Progenitor cell of endocrine pancreas (in vitro differentiated cells): ENCODE measurements around the gene PGAP3. TPM values are rescaled to one million over a fixed set of nuclear protein-coding genes. Genes with fewer than 3 reads are reported as not detected.
A peak's percentile ranks its signal among the peaks of the same experiment; 100 is the strongest.

Experiments
- DNase-seq: peaks from one replicate; pipeline ENCODE4 v3.0.0; 2021; ENCODE audit warnings: low spot score; ENCODE audit not compliant: unreplicated experiment
- H3K27ac Mint-ChIP-seq: 2 replicates; pipeline ENCODE4 v1.8.0; 2021; ENCODE audit warnings: mild to moderate bottlenecking, moderate library complexity, mixed read lengths
- H3K27me3 Mint-ChIP-seq: 2 replicates; pipeline ENCODE4 v1.8.0; 2021; ENCODE audit warnings: mixed read lengths
- H3K36me3 Mint-ChIP-seq: 2 replicates; pipeline ENCODE4 v1.8.0; 2022; ENCODE audit warnings: mixed read lengths; ENCODE audit not compliant: insufficient read depth
- H3K4me1 Mint-ChIP-seq: 2 replicates; pipeline ENCODE4 v1.8.0; 2021; ENCODE audit warnings: low read depth, mixed read lengths
- H3K4me3 Mint-ChIP-seq: 2 replicates; pipeline ENCODE4 v1.8.0; 2021; ENCODE audit warnings: low read depth, mild to moderate bottlenecking, moderate library complexity, mixed read lengths
- H3K9me3 Mint-ChIP-seq: 2 replicates; pipeline ENCODE4 v1.8.0; 2021; ENCODE audit warnings: low read depth, mixed read lengths
- total RNA-seq: library from RNA; stranded (reverse); gene quantifications from 2 replicates; pipeline ENCODE4 v1.2.1, GENCODE V29; 2021
- TF ChIP-seq, protein P1 (sequence below): fragments of 200-600 bp; sonication (generic); IDR thresholded peaks from one replicate; pipeline ENCODE4 v1.5.0; 2021; ENCODE audit warnings: antibody characterized with exemption, mild to moderate bottlenecking; ENCODE audit not compliant: unreplicated experiment

The PGAP3 gene
- total RNA-seq, 1 donor from 2014 or later, result 40.1 TPM

DNA sequence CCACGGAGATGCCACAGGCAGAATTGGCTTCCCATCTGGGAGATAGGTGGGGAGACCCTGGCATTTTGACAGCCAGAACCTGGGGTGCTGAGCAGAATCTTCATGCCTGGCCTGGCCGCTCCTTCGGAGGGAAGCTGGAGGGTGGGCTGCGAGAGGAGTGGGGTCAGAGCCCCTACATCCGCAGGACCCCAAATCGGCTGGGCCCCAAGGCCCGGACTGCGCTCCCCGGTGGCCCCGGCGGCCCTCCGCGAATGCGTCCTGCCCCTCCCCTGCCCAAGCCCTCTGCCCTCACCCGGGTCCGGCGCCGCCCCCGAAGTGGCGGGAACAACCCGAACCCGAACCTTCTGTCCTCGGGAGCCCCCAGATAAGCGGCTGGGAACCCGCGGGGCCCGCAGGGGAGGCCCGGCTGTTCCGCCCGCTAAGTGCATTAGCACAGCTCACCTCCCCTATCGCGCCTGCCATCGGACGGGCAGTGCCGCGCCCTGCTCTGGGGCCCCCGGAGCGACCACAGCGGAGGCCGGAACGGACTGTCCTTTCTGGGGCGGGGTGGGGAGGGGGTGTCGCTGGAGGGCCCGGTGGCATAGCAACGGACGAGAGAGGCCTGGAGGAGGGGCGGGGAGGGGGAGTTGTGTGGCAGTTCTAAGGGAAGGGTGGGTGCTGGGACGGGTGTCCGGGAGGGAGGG, 20.5 kb downstream of the PGAP3 start:
- no peaks in the 10 kb centered on the region for H3K9me3 Mint-ChIP-seq
- no peaks in the 10 kb centered on the region for H3K36me3 Mint-ChIP-seq
- H3K4me1 Mint-ChIP-seq, result peaks cover 9% of the 10 kb centered on the region
- H3K27me3 Mint-ChIP-seq, result peaks cover 52% of the 10 kb centered on the region
- peak overlapping the region; percentile 26 for H3K4me3 Mint-ChIP-seq
- TF ChIP-seq, protein P1, sequence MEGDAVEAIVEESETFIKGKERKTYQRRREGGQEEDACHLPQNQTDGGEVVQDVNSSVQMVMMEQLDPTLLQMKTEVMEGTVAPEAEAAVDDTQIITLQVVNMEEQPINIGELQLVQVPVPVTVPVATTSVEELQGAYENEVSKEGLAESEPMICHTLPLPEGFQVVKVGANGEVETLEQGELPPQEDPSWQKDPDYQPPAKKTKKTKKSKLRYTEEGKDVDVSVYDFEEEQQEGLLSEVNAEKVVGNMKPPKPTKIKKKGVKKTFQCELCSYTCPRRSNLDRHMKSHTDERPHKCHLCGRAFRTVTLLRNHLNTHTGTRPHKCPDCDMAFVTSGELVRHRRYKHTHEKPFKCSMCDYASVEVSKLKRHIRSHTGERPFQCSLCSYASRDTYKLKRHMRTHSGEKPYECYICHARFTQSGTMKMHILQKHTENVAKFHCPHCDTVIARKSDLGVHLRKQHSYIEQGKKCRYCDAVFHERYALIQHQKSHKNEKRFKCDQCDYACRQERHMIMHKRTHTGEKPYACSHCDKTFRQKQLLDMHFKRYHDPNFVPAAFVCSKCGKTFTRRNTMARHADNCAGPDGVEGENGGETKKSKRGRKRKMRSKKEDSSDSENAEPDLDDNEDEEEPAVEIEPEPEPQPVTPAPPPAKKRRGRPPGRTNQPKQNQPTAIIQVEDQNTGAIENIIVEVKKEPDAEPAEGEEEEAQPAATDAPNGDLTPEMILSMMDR, result no peak
- H3K27ac Mint-ChIP-seq, result no peak overlapping the region
- no peak for DNase-seq

DNA sequence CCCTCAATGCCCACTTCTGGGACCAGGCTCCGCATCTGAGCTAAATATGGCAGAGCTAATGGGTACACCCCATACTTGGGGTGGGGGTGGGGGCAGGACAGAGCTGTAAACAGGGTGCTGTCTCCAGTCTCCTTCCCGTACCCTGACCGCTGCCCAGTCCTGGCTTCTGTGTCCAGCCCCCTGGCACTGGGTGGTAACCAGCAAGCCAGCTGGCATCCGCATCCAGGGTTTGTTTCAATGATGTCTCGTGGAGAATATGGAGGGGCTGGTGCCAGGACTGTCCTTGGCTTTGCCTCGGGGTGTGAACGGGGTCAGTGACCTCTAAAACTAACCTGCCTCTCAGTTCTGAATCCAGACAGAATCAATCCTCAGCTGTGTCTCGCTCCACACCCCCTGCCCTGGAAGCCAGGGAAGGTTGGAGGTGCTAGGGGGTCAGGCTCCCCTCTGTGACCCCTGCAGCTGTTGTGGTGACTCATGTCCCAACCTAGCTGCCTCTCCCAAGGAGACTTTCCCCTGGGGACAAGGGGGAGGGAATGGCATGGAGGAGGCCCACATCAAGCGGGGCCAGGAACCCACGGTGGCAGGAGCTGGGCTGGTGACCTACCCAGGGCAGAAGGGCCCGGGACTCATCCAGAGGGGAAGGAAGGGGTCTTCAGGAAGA, 21.1 kb downstream of the PGAP3 start:
- H3K9me3 Mint-ChIP-seq, result no peaks in the 10 kb centered on the region
- peak overlapping the region; percentile 11 for H3K4me3 Mint-ChIP-seq
- H3K27me3 Mint-ChIP-seq, result peaks cover 47% of the 10 kb centered on the region
- H3K27ac Mint-ChIP-seq, result peak overlapping the region; percentile 69
- TF ChIP-seq, protein P1, result no peak
- peaks cover 9% of the 10 kb centered on the region for H3K4me1 Mint-ChIP-seq
- no peaks in the 10 kb centered on the region for H3K36me3 Mint-ChIP-seq
- no peak for DNase-seq

DNA sequence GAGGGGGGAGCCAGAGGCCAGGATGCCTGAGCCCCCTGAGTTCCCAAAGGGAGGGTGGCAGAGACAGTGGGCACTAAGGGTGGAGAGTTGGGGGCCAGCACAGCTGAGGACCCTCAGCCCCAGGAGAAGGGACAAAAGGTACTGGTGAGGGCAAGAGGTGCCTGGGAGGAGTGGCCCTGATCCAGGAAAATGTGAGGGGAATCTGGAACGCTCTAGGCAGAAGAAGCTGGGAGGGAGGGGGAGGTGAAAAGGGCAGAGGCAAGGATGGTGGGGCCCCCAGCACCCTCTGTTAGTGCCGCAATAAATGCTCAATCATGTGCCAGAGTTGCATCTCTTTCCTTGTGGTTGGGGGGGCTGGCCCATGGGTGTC, 21.6 kb downstream of the PGAP3 start:
- no peak for DNase-seq
- H3K4me1 Mint-ChIP-seq, result peaks cover 9% of the 10 kb centered on the region
- no peak overlapping the region for H3K27ac Mint-ChIP-seq
- TF ChIP-seq, protein P1, result no peak
- H3K27me3 Mint-ChIP-seq, result peaks cover 46% of the 10 kb centered on the region
- no peaks in the 10 kb centered on the region for H3K36me3 Mint-ChIP-seq
- no peak overlapping the region for H3K4me3 Mint-ChIP-seq
- no peaks in the 10 kb centered on the region for H3K9me3 Mint-ChIP-seq

DNA sequence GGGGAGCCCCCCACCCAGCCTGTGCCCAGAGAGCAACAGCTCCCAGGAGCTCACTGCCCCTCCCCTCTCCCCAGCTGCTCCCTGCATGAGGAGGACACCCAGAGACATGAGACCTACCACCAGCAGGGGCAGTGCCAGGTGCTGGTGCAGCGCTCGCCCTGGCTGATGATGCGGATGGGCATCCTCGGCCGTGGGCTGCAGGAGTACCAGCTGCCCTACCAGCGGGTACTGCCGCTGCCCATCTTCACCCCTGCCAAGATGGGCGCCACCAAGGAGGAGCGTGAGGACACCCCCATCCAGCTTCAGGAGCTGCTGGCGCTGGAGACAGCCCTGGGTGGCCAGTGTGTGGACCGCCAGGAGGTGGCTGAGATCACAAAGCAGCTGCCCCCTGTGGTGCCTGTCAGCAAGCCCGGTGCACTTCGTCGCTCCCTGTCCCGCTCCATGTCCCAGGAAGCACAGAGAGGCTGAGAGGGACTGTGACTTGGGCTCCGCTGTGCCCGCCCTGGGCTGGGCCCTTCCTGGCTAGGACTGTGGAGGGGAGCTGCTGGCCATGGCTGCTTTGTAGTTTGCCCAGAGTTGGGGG, 22.1 kb downstream of the PGAP3 start:
- TF ChIP-seq, protein P1, result no peak
- Mint-ChIP-seq H3K27ac (no peak overlapping the region), H3K4me1 (peaks cover 9% of the 10 kb centered on the region), H3K4me3 (no peak overlapping the region), H3K27me3 (peaks cover 43% of the 10 kb centered on the region), H3K9me3 (no peaks in the 10 kb centered on the region), H3K36me3 (peaks cover 1% of the 10 kb centered on the region)
- DNase-seq, result no peak

DNA sequence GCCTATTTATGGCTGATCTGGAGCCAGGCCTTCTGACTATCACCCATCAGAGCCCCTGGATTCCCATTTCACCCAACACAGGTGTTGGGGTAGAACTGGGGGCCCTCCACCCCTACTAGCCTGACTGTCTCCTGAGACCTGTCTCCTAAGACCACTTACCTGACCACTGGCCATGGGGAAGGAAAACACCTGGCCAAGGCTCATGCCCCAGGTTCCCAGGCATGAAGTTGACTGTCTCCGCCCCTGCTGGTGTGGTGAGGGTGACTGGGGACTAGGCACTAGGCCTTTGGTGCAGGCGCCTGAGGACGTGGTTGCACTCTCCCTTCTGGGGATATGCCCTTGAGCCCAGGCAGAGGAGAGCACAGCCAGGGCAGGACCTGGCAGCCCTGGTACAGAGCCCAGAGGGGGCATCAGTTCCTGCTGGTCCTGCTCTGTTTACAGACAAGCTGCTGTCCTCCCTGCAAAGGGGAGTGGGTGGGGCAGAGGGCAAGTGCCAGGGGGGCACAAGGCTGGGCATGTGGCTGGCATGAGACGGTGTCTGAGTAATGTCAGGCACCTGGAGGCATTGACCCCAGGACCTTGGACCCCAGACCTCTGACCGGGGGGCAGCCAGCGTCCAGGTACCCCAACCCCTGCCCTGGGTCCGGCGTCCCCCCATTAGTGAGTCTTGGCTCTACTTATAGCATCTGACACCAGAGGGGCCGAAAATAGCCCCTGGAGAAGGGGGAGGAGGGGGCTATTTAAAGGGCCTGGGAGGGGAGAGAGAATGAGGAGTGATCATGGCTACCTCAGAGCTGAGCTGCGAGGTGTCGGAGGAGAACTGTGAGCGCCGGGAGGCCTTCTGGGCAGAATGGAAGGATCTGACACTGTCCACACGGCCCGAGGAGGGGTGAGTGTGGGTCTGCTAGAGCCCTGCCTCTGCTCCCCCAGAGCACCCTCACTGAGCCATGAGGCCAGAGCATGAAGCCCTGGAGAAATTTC, 23.0 kb downstream of the PGAP3 start, which contains the start of gene TCAP:
TSS of gene TCAP (plus strand) at position 769 of the 981 bp plus-strand sequence. CDS start at position 780, 11 bp downstream.
- DNase-seq, result no peak
- H3K36me3 Mint-ChIP-seq, result peaks cover 1% of the 10 kb centered on the region
- TF ChIP-seq, protein P1, result no peak
- H3K27me3 Mint-ChIP-seq, result peaks cover 37% of the 10 kb centered on the region
- no peak within 1 kb of the TSS for H3K4me3 Mint-ChIP-seq
- H3K27ac Mint-ChIP-seq, result no peak within 1 kb of the TSS
- no peaks in the 10 kb centered on the region for H3K9me3 Mint-ChIP-seq
- peaks cover 9% of the 10 kb centered on the region for H3K4me1 Mint-ChIP-seq
